ENCODE results near the gene BPGM.

BPGM gene

DNA sequence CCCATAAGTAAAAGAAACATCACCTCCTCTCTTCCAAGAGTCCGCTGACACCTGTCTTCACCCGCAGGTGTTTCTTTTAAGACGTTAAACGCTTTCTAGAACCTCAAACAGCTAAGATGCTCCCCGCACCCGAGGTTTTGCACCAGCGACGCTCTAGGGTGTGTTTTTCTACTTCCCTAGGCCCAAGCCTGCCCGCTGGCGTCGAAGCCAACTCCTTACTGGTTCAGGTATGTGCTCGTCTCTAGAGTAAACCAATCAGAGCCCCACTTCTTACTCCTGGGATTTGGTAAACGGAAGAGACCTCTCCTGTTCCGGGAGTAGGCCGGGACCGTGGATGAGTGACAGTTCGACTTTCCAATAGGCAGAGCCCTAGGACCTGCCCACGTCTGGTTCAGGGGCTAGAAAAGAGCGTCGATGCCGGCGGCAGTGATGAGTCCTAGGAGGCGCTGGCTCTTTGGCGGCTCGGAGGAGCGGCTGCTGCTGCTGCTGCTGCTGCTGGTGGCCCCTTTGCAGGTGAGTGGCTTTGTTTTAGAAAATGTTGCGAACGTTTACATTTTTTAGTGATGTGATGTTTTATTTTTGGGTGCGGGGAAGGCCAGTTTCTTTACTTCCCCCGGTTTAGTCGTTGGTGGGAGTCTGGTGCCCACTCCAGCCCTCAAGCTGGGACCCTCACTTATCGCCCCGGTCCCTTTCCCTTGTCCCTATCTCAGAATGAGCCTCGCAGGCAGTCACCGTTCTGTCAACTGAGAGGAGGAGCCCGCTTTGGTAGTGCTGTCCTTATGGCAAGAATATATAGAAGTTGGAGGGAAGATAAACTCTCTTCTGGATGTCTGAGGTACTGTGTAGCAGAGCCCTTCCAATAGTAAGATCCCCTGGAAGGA is at the start of gene BPGM:
Gene BPGM, plus strand, starts transcription at position 429 of the 881 bp plus-strand sequence. CDS start 14,655 bp downstream, outside the sequence.
- TF ChIP-seq, protein P1, sequence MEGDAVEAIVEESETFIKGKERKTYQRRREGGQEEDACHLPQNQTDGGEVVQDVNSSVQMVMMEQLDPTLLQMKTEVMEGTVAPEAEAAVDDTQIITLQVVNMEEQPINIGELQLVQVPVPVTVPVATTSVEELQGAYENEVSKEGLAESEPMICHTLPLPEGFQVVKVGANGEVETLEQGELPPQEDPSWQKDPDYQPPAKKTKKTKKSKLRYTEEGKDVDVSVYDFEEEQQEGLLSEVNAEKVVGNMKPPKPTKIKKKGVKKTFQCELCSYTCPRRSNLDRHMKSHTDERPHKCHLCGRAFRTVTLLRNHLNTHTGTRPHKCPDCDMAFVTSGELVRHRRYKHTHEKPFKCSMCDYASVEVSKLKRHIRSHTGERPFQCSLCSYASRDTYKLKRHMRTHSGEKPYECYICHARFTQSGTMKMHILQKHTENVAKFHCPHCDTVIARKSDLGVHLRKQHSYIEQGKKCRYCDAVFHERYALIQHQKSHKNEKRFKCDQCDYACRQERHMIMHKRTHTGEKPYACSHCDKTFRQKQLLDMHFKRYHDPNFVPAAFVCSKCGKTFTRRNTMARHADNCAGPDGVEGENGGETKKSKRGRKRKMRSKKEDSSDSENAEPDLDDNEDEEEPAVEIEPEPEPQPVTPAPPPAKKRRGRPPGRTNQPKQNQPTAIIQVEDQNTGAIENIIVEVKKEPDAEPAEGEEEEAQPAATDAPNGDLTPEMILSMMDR (conservative IDR thresholded peaks at IDR 0.05; ENCODE audit: low read depth), result peak; percentile 79
- ChIA-PET CTCF (no interaction called here), POLR2A (ENCODE audit: low non-redundant PET) (interaction anchor here (1.2 kb wide), 1 partner anchor 12 kb away, joined by 3 read pairs; no protein-coding TSS in a partner anchor)
- H3K27ac ChIP-seq, result peak within 1 kb of the TSS; percentile 72
- peak; percentile 99 for DNase-seq (ENCODE audit: low spot score)

- POLR2A ChIA-PET (ENCODE audit: low non-redundant PET), result no interaction called here
- no peak for DNase-seq (ENCODE audit: low spot score)
- TF ChIP-seq, protein P1 (conservative IDR thresholded peaks at IDR 0.05; ENCODE audit: low read depth), result no peak
Observed at GRCh38 chr7:134599371-134599770, 47.3 kb upstream of the BPGM start.

DNA sequence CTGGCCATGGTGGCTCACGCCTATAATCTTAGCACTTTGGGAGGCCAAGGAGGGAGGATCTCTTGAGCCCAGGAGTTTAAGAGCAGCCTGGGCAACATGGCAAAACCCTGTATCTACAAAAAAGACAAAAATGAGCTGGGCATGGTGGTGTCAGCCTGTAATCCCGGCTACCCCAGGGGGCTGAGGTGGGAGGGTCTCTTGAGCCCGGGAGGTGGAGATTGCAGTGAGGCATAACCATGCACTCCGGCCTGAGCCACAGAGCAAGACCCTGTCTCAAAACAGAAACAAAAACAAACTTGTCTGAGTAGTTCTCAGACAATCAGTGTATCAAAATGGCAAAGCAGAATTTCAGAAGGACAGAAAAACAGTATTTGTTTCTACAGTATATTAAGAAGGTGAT is 45.2 kb upstream of the BPGM start:
- CTCF ChIA-PET, result interaction anchor here (0.5 kb wide), 1 partner anchor 98 kb away, joined by 4 read pairs; no protein-coding TSS in a partner anchor
- POLR2A ChIA-PET (ENCODE audit: low non-redundant PET), result no interaction called here
- TF ChIP-seq, protein P1 (conservative IDR thresholded peaks at IDR 0.05; ENCODE audit: low read depth), result no peak

More at GRCh38 chr7:134599371-134599770, 47.3 kb upstream of the BPGM start:
- CTCF ChIA-PET, result no interaction called here
- no peak overlapping the region for H3K27ac ChIP-seq

GRCh38 chr7:134602881-134603451 is 43.7 kb upstream of the BPGM start:
- H3K27ac ChIP-seq, result no peak overlapping the region
- POLR2A ChIA-PET (ENCODE audit: low non-redundant PET), result no interaction called here
- CTCF ChIA-PET, result no interaction called here
- no peak for DNase-seq (ENCODE audit: low spot score)
- TF ChIP-seq, protein P1 (conservative IDR thresholded peaks at IDR 0.05; ENCODE audit: low read depth), result no peak

More for the DNA sequence above, 45.2 kb upstream of the BPGM start:
- no peak overlapping the region for H3K27ac ChIP-seq
- no peak for DNase-seq (ENCODE audit: low spot score)

DNA sequence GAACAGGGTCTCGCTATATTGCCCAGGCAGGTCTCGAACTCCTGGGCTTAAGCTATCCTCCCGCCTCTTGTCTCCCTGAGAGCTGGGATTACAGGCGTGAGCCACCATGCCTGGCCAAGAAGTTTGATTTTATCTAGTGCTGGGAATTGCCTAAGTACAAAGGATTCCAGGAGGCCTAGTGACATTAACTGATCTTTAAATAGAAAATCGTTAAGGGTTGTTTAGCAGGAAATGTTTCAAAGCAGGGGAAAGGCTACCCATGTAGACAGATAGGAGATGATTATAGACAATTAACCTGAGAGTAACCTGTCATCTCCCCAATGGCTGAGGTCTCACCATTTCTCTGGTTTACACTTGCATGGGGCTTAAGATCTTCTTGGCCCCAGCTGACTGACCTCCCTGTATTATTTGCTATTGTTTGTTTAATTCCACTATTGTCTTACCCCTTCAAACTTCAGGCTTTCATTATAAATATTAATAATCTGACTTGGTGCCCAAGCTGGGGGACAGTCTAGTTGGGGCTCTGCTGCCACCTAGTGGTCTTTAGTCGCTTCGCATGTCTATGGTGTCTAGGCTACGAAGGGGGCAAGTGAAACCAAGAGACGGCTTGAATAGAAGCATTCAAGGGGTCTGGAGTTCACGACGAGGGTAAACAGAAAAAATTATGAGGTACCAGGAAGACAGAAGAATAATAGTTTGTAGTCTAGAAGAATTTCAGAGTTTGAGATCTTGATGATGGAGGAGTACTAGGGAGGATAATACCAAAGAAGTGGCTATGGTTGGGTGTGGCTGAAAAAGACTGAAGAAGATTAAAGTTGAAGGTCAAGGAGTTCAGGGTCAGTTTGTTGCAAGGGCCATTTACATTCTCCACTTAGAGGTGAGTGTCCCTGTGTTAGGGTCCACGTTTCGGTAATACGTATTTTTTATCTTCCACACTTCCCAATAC is 40.4 kb upstream of the BPGM start:
- POLR2A ChIA-PET (ENCODE audit: low non-redundant PET), result no interaction called here
- peak; percentile 34 for DNase-seq (ENCODE audit: low spot score)

More for the DNA sequence above, 40.4 kb upstream of the BPGM start:
- TF ChIP-seq, protein P1 (conservative IDR thresholded peaks at IDR 0.05; ENCODE audit: low read depth), result peak; percentile 97
- H3K27ac ChIP-seq, result no peak overlapping the region
- CTCF ChIA-PET, result interaction anchor here (0.6 to 1.6 kb wide), 10 partner anchors 26 to 465 kb away, joined by 3 to 9 read pairs (median 4); partner anchors contain the start of gene AKR1B15
